ENCODE measurements around the gene KRTAP4-12.
"Not testable (repeated sequence)": the region's sequence is repeated elsewhere in the genome, so short reads cannot be mapped to it uniquely, and the experiment has no call there.

The KRTAP4-12 gene

DNA sequence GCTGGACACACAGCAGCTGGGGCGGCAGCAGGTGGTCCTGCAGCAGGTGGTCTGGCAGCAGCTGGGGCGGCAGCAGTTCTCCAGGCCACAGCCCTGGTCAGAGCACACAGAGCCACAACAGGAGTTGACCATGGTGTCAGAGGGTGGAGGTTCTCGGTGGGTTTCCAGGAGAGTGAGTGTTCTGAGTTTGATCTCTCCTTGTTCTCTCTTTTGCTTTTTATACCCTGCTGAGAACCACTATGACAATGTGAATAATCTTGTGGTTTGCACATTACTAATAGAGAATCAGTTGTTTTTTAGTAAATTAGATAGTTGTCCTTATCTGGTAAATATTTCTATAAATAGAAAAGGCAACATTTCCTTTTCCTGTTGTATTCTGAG is at the start of gene KRTAP4-12:
Gene KRTAP4-12 (minus strand): TSS at position 192 of the 381 bp plus-strand sequence. CDS start 60 bp downstream, at position 132.
- H3K4me3 ChIP-seq (ENCODE audit: low read length); DNase-seq (ENCODE audit: low read depth): not testable (repeated sequence)

DNA sequence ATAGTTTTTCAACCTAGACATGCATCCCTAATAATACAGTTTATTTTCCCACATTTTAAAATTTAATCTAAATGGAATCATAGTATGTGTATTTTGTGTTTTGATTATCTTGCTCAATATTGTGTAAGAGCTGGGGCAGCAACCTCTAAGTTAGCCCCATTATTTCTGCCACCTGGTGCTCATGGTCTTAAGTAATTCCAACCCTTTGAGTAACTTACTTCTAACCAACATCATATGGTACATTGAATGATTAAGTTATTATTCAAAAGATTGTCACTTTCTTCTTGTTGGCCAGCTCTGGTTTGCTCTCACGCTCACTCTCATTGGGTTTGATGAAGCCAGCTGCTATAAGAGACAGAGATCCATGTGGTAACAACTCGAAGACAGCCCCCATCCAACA is 47.9 kb upstream of the KRTAP4-12 start:
- no peak for DNase-seq (ENCODE audit: low read depth)
- TF ChIP-seq, protein P1, sequence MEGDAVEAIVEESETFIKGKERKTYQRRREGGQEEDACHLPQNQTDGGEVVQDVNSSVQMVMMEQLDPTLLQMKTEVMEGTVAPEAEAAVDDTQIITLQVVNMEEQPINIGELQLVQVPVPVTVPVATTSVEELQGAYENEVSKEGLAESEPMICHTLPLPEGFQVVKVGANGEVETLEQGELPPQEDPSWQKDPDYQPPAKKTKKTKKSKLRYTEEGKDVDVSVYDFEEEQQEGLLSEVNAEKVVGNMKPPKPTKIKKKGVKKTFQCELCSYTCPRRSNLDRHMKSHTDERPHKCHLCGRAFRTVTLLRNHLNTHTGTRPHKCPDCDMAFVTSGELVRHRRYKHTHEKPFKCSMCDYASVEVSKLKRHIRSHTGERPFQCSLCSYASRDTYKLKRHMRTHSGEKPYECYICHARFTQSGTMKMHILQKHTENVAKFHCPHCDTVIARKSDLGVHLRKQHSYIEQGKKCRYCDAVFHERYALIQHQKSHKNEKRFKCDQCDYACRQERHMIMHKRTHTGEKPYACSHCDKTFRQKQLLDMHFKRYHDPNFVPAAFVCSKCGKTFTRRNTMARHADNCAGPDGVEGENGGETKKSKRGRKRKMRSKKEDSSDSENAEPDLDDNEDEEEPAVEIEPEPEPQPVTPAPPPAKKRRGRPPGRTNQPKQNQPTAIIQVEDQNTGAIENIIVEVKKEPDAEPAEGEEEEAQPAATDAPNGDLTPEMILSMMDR (conservative IDR thresholded peaks at IDR 0.05; ENCODE audit: low read depth, low read length), result no peak

GRCh38 chr17:41168121-41168520 is 44.1 kb upstream of the KRTAP4-12 start, which contains the start of gene KRTAP4-3:
TSS of gene KRTAP4-3 (minus strand) at chr17:41168221. CDS start at chr17:41168172, 49 bp downstream.
- TF ChIP-seq, protein P1 (conservative IDR thresholded peaks at IDR 0.05; ENCODE audit: low read depth, low read length), result no peak
- no peak within 1 kb of the TSS for H3K4me3 ChIP-seq (ENCODE audit: low read length)
- DNase-seq (ENCODE audit: low read depth), result no peak

More for the DNA sequence above, 47.9 kb upstream of the KRTAP4-12 start:
- H3K4me3 ChIP-seq (ENCODE audit: low read length), result no peak overlapping the region

- DNase-seq (ENCODE audit: low read depth), result no peak
- H3K4me3 ChIP-seq (ENCODE audit: low read length), result no peak overlapping the region
- TF ChIP-seq, protein P1 (conservative IDR thresholded peaks at IDR 0.05; ENCODE audit: low read depth, low read length), result no peak
These were observed 43.6 kb upstream of the KRTAP4-12 start for GRCh38 chr17:41167561-41167960.

- TF ChIP-seq, protein P1 (conservative IDR thresholded peaks at IDR 0.05; ENCODE audit: low read depth, low read length), result no peak
- no peak for DNase-seq (ENCODE audit: low read depth)
These were observed 39.8 kb upstream of the KRTAP4-12 start for GRCh38 chr17:41163828-41164227.

GRCh38 chr17:41160648-41161047 is 36.7 kb upstream of the KRTAP4-12 start, which contains the start of gene KRTAP4-4:
TSS of gene KRTAP4-4 (minus strand) at chr17:41160748. CDS start at chr17:41160691, 57 bp downstream.
- DNase-seq (ENCODE audit: low read depth), result no peak
- TF ChIP-seq, protein P1 (conservative IDR thresholded peaks at IDR 0.05; ENCODE audit: low read depth, low read length), result no peak
- no peak within 1 kb of the TSS for H3K4me3 ChIP-seq (ENCODE audit: low read length)

More at GRCh38 chr17:41163828-41164227, 39.8 kb upstream of the KRTAP4-12 start:
- no peak overlapping the region for H3K4me3 ChIP-seq (ENCODE audit: low read length)

- not testable (repeated sequence) for H3K4me3 ChIP-seq (ENCODE audit: low read length)
These were observed 36.2 kb upstream of the KRTAP4-12 start for GRCh38 chr17:41160190-41160589.

DNA sequence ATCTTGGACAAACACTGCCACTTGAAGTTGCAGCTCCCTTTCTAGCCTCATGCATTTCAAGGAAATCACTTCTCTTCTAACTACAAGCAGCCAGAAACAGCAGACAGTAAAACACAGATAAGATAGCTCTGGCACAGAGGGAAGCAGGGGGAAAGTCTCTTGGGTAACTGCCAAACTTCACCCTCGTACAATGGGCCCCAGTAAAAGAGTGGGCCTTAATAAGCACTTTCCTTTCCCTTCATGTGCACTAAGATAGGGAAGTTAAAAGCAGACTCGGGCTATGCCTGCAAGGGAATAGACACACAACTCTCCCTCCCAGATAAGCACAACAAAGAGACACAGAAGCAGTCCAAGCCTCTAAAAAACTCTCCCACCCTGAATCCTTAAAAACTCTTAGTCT is 29.9 kb upstream of the KRTAP4-12 start:
- TF ChIP-seq, protein P1 (conservative IDR thresholded peaks at IDR 0.05; ENCODE audit: low read depth, low read length), result no peak
- H3K4me3 ChIP-seq (ENCODE audit: low read length), result no peak overlapping the region
- no peak for DNase-seq (ENCODE audit: low read depth)

More at GRCh38 chr17:41160190-41160589, 36.2 kb upstream of the KRTAP4-12 start:
- not testable (repeated sequence) for DNase-seq (ENCODE audit: low read depth)

All from retinal pigment epithelial cell (primary cell).